Heart left ventricle (tissue), 16 donors: Measurements from ENCODE around the gene DNAAF5. TPM values are rescaled to one million over a fixed set of nuclear protein-coding genes. Genes with fewer than 3 reads are reported as not detected.

Experiments used
- ATAC-seq, 4 donors: fragments of 200-7000 bp; cut with Tn5 transposase; one replicate each; pipeline ENCODE4 v1.9.1; 2020 to 2022; ENCODE audit warnings: moderate library complexity in 4 of 4, mild to moderate bottlenecking in 3 of 4, moderate number of reproducible peaks in 1 of 4
- DNase-seq, 5 donors: peaks; one replicate each; pipeline ENCODE4 v3.0.0-alpha.2; 2020
- H3K27ac ChIP-seq, 12 donors: fragments of 200-600 bp; sonication (generic) in 4 of 12; one replicate each; pipeline versions ENCODE4 v1.5.0 to v1.8.0; 2016 to 2022; ENCODE audit warnings: mild to moderate bottlenecking in 2 of 12
- H3K27me3 ChIP-seq, 9 donors: fragments of 200-600 bp; sonication (generic) in 2 of 9; one replicate each; pipeline versions ENCODE4 v1.5.1 to v1.8.0; 2016 to 2022; ENCODE audit warnings: mild to moderate bottlenecking in 3 of 9
- H3K36me3 ChIP-seq, 9 donors: fragments of 200-600 bp; sonication (generic) in 2 of 9; one replicate each; pipeline versions ENCODE4 v1.5.0 to v1.8.0; 2018 to 2022; ENCODE audit warnings: mild to moderate bottlenecking in 2 of 9
- H3K4me1 ChIP-seq, 12 donors: fragments of 200-600 bp; sonication (generic) in 4 of 12; one replicate each; pipeline versions ENCODE4 v1.5.0 to v1.8.0; 2016 to 2022; ENCODE audit warnings: mild to moderate bottlenecking in 3 of 12
- H3K4me3 ChIP-seq, 12 donors: fragments of 200-600 bp; sonication (generic) in 4 of 12; one replicate each; pipeline versions ENCODE4 v1.5.0 to v1.8.0; 2017 to 2022; ENCODE audit warnings: mild to moderate bottlenecking in 9 of 12, moderate library complexity in 4 of 12
- H3K9me3 ChIP-seq, 12 donors: fragments of 200-600 bp; sonication (generic) in 4 of 12; one replicate each; pipeline versions ENCODE4 v1.5.0 to v1.8.0; 2016 to 2022; ENCODE audit warnings: mild to moderate bottlenecking in 1 of 12
- POLR2A ChIP-seq, 2 donors: fragments of 450-650 bp; IDR thresholded peaks; one replicate each; pipeline ENCODE4 v1.6.1; 2017; ENCODE audit warnings: antibody characterized with exemption in 2 of 2, mild to moderate bottlenecking in 2 of 2, moderate library complexity in 2 of 2
- WGBS, 4 donors: extraction: QIAGEN DNeasy Blood & Tissue Kit in 2 of 4; methylation state at CpG; one replicate each; pipeline versions ENCODE4 v1.1.5 to v1.1.7; 2013 to 2018; 5-methylcytosine and 5-hydroxymethylcytosine counted together
- intact Hi-C, 10 donors: fragments of 100-400 bp; cut with DNase I; formaldehyde crosslinking; loops; one replicate each; pipeline versions ENCODE4 v1.11.1 to v1.14.2; 2022
- polyA plus RNA-seq, 2 donors: library from polyadenylated mRNA; stranded (reverse); fragments of 200-250 nt; gene quantifications; one replicate each; pipeline ENCODE4 v1.2.3, GENCODE V29; 2013
- total RNA-seq, 9 donors: library from RNA; depleted of rRNA in 2 of 9; stranded (reverse); fragments of >200 nt in 2 of 9; fragmentation: NEBNext Ultra II Directional in 3 of 9; extraction: Animal tissue kit (Norgen Biotek cat#: 25700) in 3 of 9; gene quantifications; one replicate each; pipeline versions ENCODE4 v1.1.0 to v1.2.4, GENCODE V29; 2016 to 2023
- TF ChIP-seq, protein P1 (sequence below), 12 donors: fragments of 200-600 bp; sonication (generic) in 4 of 12; IDR thresholded peaks; one replicate each; pipeline versions ENCODE4 v1.5.0 to v1.8.0; 2018 to 2022; ENCODE audit warnings: antibody characterized with exemption in 12 of 12, mild to moderate bottlenecking in 5 of 12
- donor health status: ischemic (EF 13 %, LVEDD 7.1; RV severe dilation, severe dysfunction).
- donor health status: healthy with polysubstance abuse.
- donor health status: DM: no; HTN: yes; CAD: no.
- donor health status: DM: no; HTN: no; CAD: no.
- donor health status: ischemic (EF 25% LVEDD 6.9; RV normal size, moderate dysfunction).
- donor health status: ischemic (EF 25% LVEDD 5.7; RV mildly dilated, moderate dysfunction).
- donor health status: healthy.
- donor health status: DM: yes; HTN: yes; CAD: no.
- donor health status: ischemic (EF 35%, LVEDD 5.7; RV mildly dilated, moderate dysfunction).
- donor health status: nonischemic (EF 11% LVEDD 7.7; RV severe dilation, severe dysfunction).
- donor health status: DM: yes; HTN: yes; CAD: no.
- donor health status: PGD.
- donor health status: ischemic (EF 29% LVEDD 5.4; RV normal size, mild dysfunction).
- donor health status: nonischemic (EF 23%, LVEDD 6.1; RV moderate dilation, normal function).

Gene DNAAF5
- total and polyA plus RNA-seq, 11 donors: 7.2 to 45.8 (median 23.5) TPM

DNA sequence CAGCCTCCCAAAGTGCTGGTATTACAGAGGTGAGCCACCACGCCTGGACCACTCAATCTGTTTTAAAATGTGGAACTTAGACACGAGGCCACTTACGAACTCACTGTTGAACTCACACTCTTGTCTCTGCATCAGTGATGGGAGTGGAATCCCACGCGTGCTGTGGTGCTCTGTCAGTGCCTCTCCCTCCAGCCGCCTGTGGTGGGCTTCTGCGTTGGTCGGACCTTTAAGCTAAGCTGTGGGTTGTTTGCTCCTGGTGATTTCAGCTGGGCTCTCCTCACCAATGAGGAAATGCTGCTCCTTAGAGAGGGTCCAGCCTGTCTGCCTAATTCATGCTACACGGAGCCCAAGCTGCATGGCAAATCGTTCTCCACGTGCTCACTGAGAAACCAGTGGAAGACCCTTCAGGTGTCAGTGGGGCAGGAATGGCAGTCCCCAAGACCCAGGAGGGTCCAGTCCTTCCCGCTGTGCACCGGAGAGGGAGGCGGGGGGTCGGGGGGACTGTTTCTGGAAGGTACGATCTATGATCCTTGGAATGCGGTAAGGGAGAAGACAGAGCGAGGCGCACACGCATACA lies 18.4 kb downstream of the DNAAF5 start:
- intact Hi-C loops: no loop called here
- 96 to 98% (median 98%) methylated on average over 20 of the region's 20 CpGs for WGBS, 4 donors
- ATAC-seq (no peak), DNase-seq (peak in 1 of 5 donors; percentile 13)
- Histone ChIP-seq H3K36me3 (peaks cover 0 to 40% (median 23%) of the 10 kb centered on the region in 9 donors), H3K4me3 (no peak overlapping the region), H3K9me3 (no peaks in the 10 kb centered on the region), H3K27ac (peak overlapping the region in 1 of 12 donors; percentile 71), H3K4me1 (peaks cover 0 to 32% (median 12%) of the 10 kb centered on the region in 12 donors), H3K27me3 (no peaks in the 10 kb centered on the region)
- no peak for TF ChIP-seq POLR2A (IDR thresholded peaks at IDR 0.05)
- TF ChIP-seq, protein P1, sequence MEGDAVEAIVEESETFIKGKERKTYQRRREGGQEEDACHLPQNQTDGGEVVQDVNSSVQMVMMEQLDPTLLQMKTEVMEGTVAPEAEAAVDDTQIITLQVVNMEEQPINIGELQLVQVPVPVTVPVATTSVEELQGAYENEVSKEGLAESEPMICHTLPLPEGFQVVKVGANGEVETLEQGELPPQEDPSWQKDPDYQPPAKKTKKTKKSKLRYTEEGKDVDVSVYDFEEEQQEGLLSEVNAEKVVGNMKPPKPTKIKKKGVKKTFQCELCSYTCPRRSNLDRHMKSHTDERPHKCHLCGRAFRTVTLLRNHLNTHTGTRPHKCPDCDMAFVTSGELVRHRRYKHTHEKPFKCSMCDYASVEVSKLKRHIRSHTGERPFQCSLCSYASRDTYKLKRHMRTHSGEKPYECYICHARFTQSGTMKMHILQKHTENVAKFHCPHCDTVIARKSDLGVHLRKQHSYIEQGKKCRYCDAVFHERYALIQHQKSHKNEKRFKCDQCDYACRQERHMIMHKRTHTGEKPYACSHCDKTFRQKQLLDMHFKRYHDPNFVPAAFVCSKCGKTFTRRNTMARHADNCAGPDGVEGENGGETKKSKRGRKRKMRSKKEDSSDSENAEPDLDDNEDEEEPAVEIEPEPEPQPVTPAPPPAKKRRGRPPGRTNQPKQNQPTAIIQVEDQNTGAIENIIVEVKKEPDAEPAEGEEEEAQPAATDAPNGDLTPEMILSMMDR (IDR thresholded peaks at IDR 0.05): no peak

- Histone ChIP-seq H3K9me3 (no peaks in the 10 kb centered on the region), H3K4me1 (peaks cover 0 to 38% (median 12%) of the 10 kb centered on the region in 12 donors), H3K27me3 (no peaks in the 10 kb centered on the region), H3K27ac (peak overlapping the region in 9 of 12 donors; percentile 47 to 85 (median 75)), H3K4me3 (no peak overlapping the region), H3K36me3 (peaks cover 0 to 35% (median 16%) of the 10 kb centered on the region in 9 donors)
- 69 to 78% (median 75%) methylated on average over 23 of the region's 23 CpGs for WGBS, 4 donors
- ATAC-seq (peak; percentile 69 to 81 (median 76)), DNase-seq (peak in 1 of 5 donors; percentile 22)
- intact Hi-C loops: no loop called here
- no peak for TF ChIP-seq POLR2A (IDR thresholded peaks at IDR 0.05)
- TF ChIP-seq, protein P1 (IDR thresholded peaks at IDR 0.05): no peak
Observed at GRCh38 chr7:745431-746154, 19.1 kb downstream of the DNAAF5 start.

- ATAC-seq (peak in 2 of 4 donors; percentile 2 to 31), DNase-seq (peak in 1 of 5 donors; percentile 47)
- intact Hi-C loops: no loop called here
- peak overlapping the region in 9 of 12 donors; percentile 47 to 85 (median 75) for H3K27ac ChIP-seq
- no peaks in the 10 kb centered on the region for H3K9me3 ChIP-seq
- peaks cover 0 to 33% (median 8%) of the 10 kb centered on the region in 9 donors for H3K36me3 ChIP-seq
- TF ChIP-seq POLR2A (IDR thresholded peaks at IDR 0.05): no peak
- TF ChIP-seq, protein P1 (IDR thresholded peaks at IDR 0.05): no peak
- no peaks in the 10 kb centered on the region for H3K27me3 ChIP-seq
- WGBS, 4 donors: 84 to 89% (median 88%) methylated on average over 39 to 40 of the region's 40 CpGs
- no peak overlapping the region for H3K4me3 ChIP-seq
- peaks cover 0 to 38% (median 12%) of the 10 kb centered on the region in 12 donors for H3K4me1 ChIP-seq
Observed at GRCh38 chr7:746155-747061, 19.9 kb downstream of the DNAAF5 start.
